Endothelial cell of umbilical vein (primary cell): ENCODE measurements around the gene CRP. TPM values are rescaled to one million over a fixed set of nuclear protein-coding genes. Genes with fewer than 3 reads are reported as not detected.

ENCODE experiments used
- BruUV-seq: library from RNA; stranded (reverse); fragments of 400-500 nt; replicated peaks from 2 replicates; lab custom pipeline; 2021; lab: Mats Ljungman, UMichigan
- CTCF ChIA-PET: fragments of 300-600, 350-600 bp; sonication (Branson Sonifier 250); formaldehyde crosslinking; loops from one replicate; lab custom pipeline; 2021; ENCODE audit warnings: antibody characterized with exemption, inconsistent platforms; lab: Charles Lee
- POLR2A ChIA-PET: fragments of 300-600, 350-600 bp; sonication (Branson Sonifier 250); formaldehyde crosslinking; loops from one replicate; lab custom pipeline; 2021; ENCODE audit warnings: antibody characterized with exemption, inconsistent platforms; lab: Charles Lee
- DNase-seq: peaks from one replicate; pipeline ENCODE4 v3.0.0-alpha.2; 2011; ENCODE audit warnings: low read depth, low spot score
- FAIRE-seq: peaks from 2 replicates; lab custom pipeline; 2011; peaks lifted over from hg19 to GRCh38; lab: Jason Lieb, UNC
- H2AFZ ChIP-seq: 2 replicates; pipeline ENCODE4 v1.6.0; 2012; ENCODE audit warnings: low read depth, low read length, control low read depth, inconsistent platforms
- H3K27ac ChIP-seq: 2 replicates; pipeline ENCODE4 v1.5.1; 2011; ENCODE audit warnings: low read depth, mild to moderate bottlenecking, control low read depth, low read length, moderate library complexity; ENCODE audit not compliant: insufficient read depth
- H3K27me3 ChIP-seq, 2 experiments: 2 replicates each; pipeline versions ENCODE4 v1.6.0 to v1.6.1; 2011; ENCODE audit warnings: low read length in 2 of 2, mixed read lengths in 1 of 2; ENCODE audit not compliant: control insufficient read depth in 2 of 2, insufficient read depth in 2 of 2
- H3K36me3 ChIP-seq, 2 experiments: 2 replicates in 1 of 2; 3 replicates in 1 of 2; pipeline ENCODE4 v1.5.1; 2011; ENCODE audit warnings: low read length in 2 of 2, mild to moderate bottlenecking in 1 of 2, moderate library complexity in 1 of 2; ENCODE audit not compliant: control insufficient read depth in 2 of 2, insufficient read depth in 2 of 2; ENCODE audit errors: extremely low read depth in 1 of 2
- H3K4me1 ChIP-seq: 3 replicates; pipeline ENCODE4 v1.5.1; 2011; ENCODE audit warnings: mild to moderate bottlenecking, low read length; ENCODE audit not compliant: control insufficient read depth, insufficient read depth; ENCODE audit errors: extremely low read depth
- H3K4me2 ChIP-seq: 2 replicates; pipeline ENCODE4 v1.6.1; 2011; ENCODE audit warnings: low read length, control low read depth, mixed read lengths; ENCODE audit not compliant: insufficient read depth
- H3K4me3 ChIP-seq, 3 experiments: fragments of 200-600 bp in 1 of 3; sonication (generic), shearing (Covaris generic) in 1 of 3; replicated peaks in 1 of 3; 2 replicates each; pipeline ENCODE4 v1.5.1; 2011 to 2016; ENCODE audit warnings: control low read depth in 3 of 3, low read length in 3 of 3, mild to moderate bottlenecking in 2 of 3, inconsistent platforms in 1 of 3, low read depth in 1 of 3, moderate library complexity in 1 of 3; ENCODE audit not compliant: insufficient read depth in 1 of 3
- H3K79me2 ChIP-seq: 2 replicates; pipeline ENCODE4 v1.6.0; 2012; ENCODE audit warnings: low read length, inconsistent platforms; ENCODE audit not compliant: control insufficient read depth, insufficient read depth
- H3K9ac ChIP-seq: replicated peaks from 2 replicates; pipeline ENCODE3; 2011; ENCODE audit warnings: low read length, control low read depth; ENCODE audit not compliant: insufficient read depth; ENCODE audit errors: extremely low read depth
- H3K9me1 ChIP-seq: replicated peaks from 3 replicates; pipeline ENCODE4 v1.6.0; 2011; ENCODE audit warnings: mild to moderate bottlenecking, low read length; ENCODE audit not compliant: control insufficient read depth, insufficient read depth; ENCODE audit errors: extremely low read depth
- H3K9me3 ChIP-seq: replicated peaks from 2 replicates; pipeline ENCODE4 v1.5.1; 2012; ENCODE audit warnings: low read length, inconsistent platforms; ENCODE audit not compliant: control insufficient read depth, insufficient read depth
- H4K20me1 ChIP-seq: replicated peaks from 2 replicates; pipeline ENCODE3; 2011; ENCODE audit warnings: mild to moderate bottlenecking, low read length; ENCODE audit not compliant: control insufficient read depth, insufficient read depth; ENCODE audit errors: extremely low read depth
- EZH2 ChIP-seq: IDR thresholded peaks from 2 replicates; pipeline ENCODE4 v1.6.1; 2012; ENCODE audit warnings: borderline replicate concordance, low read depth, mild to moderate bottlenecking, moderate library complexity, low read length, inconsistent platforms; ENCODE audit not compliant: severe bottlenecking
- FOS ChIP-seq: IDR thresholded peaks from 2 replicates; pipeline ENCODE4 v1.6.1; 2011; ENCODE audit warnings: mild to moderate bottlenecking, low read length, moderate library complexity, borderline replicate concordance; ENCODE audit not compliant: insufficient read depth
- GATA2 ChIP-seq: IDR thresholded peaks from 2 replicates; pipeline ENCODE4 v1.7.0; 2011; ENCODE audit warnings: low read depth, mild to moderate bottlenecking, moderate library complexity, mixed read lengths, low read length; ENCODE audit not compliant: insufficient read length, insufficient read depth
- JUN ChIP-seq: IDR thresholded peaks from 2 replicates; pipeline ENCODE4 v1.6.1; 2011; ENCODE audit warnings: borderline replicate concordance, low read depth; ENCODE audit not compliant: insufficient read length, insufficient read depth
- MYC ChIP-seq: IDR thresholded peaks from one replicate; pipeline ENCODE4 v1.6.1; 2011; ENCODE audit warnings: mild to moderate bottlenecking, low read depth, low read length
- POLR2A ChIP-seq: IDR thresholded peaks from 2 replicates; pipeline ENCODE4 v1.6.1; 2012; ENCODE audit warnings: low read depth, mild to moderate bottlenecking, control low read depth, low read length
- POLR2AphosphoS5 ChIP-seq: IDR thresholded peaks from 2 replicates; pipeline ENCODE4 v1.6.1; 2012; ENCODE audit warnings: low read depth, mild to moderate bottlenecking, control low read depth, low read length, moderate library complexity; ENCODE audit not compliant: insufficient read depth
- dilution Hi-C: fragments of 300-500 bp; cut with MboI; formaldehyde crosslinking; loops from one replicate; pipeline ENCODE4 v1.15.0; 2019; ENCODE audit warnings: low sequenced_read_pairs; ENCODE audit not compliant: extremely low pct_ligation_motif_present
- intact Hi-C: fragments of 100-400 bp; cut with micrococcal nuclease; formaldehyde crosslinking; loops from one replicate; pipeline ENCODE4 v1.10.0; 2022
- polyA plus RNA-seq, 4 experiments: library from polyadenylated mRNA; depleted of rRNA in 3 of 4; stranded (reverse) in 3 of 4; unstranded in 1 of 4; fragments of >200 nt; gene quantifications; 2 replicates each; pipeline versions ENCODE4 v1.2.1 to v1.2.3, GENCODE V29; 2011 to 2012; ENCODE audit warnings: missing spikeins in 1 of 4
- total RNA-seq: library from RNA; stranded (reverse); gene quantifications from 2 replicates; pipeline ENCODE4 v1.2.3, GENCODE V29; 2021
- TF ChIP-seq, protein P1 (sequence below), 2 donors: IDR thresholded peaks; 1 replicate in 1 of 2; 2 replicates in 1 of 2; pipeline ENCODE4 v1.5.1; 2011; ENCODE audit warnings: low read length in 2 of 2, mild to moderate bottlenecking in 2 of 2, moderate library complexity in 2 of 2, control low read depth in 1 of 2, inconsistent platforms in 1 of 2, low read depth in 1 of 2; ENCODE audit not compliant: insufficient read depth in 1 of 2; ENCODE audit errors: extremely low read depth in 1 of 2
- TF ChIP-seq, protein P2 (sequence below): IDR thresholded peaks from 2 replicates; pipeline ENCODE4 v1.6.1; 2011; ENCODE audit not compliant: insufficient read depth, insufficient read length

CRP gene
- total and polyA plus RNA-seq, 2 donors (not counting 3 experiments of a cell fraction or from before 2014, with no cell fraction given): not detected

DNA sequence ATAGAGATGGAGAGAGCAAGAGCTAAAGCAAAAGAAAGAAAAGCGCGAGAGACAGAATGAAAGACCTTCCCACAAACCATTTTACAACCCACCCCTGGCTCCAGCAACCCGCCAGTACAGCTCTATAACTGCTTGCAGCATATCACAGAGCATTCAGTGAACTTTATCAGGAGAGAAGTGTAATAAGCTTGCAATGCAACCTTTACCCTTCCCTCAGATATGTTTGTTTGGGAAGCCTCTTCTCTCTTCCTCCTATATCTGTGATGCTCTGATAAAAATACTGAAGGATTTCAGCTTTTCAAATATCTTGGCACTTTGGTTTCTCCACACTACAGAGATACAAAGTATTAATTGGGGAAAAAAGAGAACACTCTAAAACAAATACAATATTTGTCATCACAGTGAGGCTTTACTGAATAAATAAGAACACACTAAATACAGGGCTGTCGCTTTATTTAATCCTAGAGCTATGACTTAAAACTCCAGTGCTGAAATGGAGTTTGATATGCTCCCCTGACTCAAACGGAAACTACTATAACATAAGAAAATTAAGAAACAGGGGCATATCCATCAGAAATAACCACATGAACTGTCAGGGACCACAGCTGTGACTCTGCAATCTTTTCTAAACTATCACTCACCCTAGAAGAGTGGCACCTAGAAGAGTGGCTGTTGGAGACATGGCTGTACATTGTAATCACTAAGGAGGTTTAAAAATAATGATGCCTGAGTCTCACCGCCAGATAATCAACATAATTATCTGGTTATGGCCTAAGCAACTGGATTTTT is 6.7 kb downstream of the CRP start:
- ChIA-PET POLR2A (no interaction called here), CTCF (interaction anchor here (0.8 to 2.4 kb wide), 2 partner anchors 9 to 494 kb away, joined by 3 to 6 read pairs; no protein-coding TSS in a partner anchor)
- BruUV-seq: no TSS peak
- FAIRE-seq (no peak), DNase-seq (no peak)
- Histone ChIP-seq H3K4me2 (no peak overlapping the region), H3K36me3 (no peaks in the 10 kb centered on the region), H2AFZ (no peak overlapping the region), H3K27me3 (no peaks in the 10 kb centered on the region), H3K27ac (no peak overlapping the region), H3K9me1 (no peaks in the 10 kb centered on the region), H3K4me1 (no peaks in the 10 kb centered on the region), H3K79me2 (no peaks in the 10 kb centered on the region), H4K20me1 (no peaks in the 10 kb centered on the region), H3K4me3 (no peak overlapping the region), H3K9me3 (no peaks in the 10 kb centered on the region), H3K9ac (no peak overlapping the region)
- TF ChIP-seq, protein P1, sequence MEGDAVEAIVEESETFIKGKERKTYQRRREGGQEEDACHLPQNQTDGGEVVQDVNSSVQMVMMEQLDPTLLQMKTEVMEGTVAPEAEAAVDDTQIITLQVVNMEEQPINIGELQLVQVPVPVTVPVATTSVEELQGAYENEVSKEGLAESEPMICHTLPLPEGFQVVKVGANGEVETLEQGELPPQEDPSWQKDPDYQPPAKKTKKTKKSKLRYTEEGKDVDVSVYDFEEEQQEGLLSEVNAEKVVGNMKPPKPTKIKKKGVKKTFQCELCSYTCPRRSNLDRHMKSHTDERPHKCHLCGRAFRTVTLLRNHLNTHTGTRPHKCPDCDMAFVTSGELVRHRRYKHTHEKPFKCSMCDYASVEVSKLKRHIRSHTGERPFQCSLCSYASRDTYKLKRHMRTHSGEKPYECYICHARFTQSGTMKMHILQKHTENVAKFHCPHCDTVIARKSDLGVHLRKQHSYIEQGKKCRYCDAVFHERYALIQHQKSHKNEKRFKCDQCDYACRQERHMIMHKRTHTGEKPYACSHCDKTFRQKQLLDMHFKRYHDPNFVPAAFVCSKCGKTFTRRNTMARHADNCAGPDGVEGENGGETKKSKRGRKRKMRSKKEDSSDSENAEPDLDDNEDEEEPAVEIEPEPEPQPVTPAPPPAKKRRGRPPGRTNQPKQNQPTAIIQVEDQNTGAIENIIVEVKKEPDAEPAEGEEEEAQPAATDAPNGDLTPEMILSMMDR (IDR thresholded peaks at IDR 0.05; ENCODE audit: extremely low read depth in 1 of 2, insufficient read depth in 1 of 2, low read depth in 1 of 2, low read length in 2 of 2): no peak
- TF ChIP-seq, protein P2, sequence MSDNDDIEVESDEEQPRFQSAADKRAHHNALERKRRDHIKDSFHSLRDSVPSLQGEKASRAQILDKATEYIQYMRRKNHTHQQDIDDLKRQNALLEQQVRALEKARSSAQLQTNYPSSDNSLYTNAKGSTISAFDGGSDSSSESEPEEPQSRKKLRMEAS: no peak
- no peak for TF ChIP-seq JUN
- TF ChIP-seq FOS: no peak
- no peak for TF ChIP-seq GATA2
- TF ChIP-seq EZH2: no peak
- TF ChIP-seq POLR2AphosphoS5: no peak
- TF ChIP-seq POLR2A: no peak
- no peak for TF ChIP-seq MYC
- intact Hi-C loops (no loop called here), dilution Hi-C loops (no loop called here)
